NCI-H2196 (cell line): ENCODE data around the gene ANGPTL3.

Experiments used
- DNase-seq: peaks from one replicate; lab custom pipeline; 2025; ENCODE audit not compliant: unreplicated experiment; lab: John Stamatoyannopoulos, UW

The ANGPTL3 gene

DNA sequence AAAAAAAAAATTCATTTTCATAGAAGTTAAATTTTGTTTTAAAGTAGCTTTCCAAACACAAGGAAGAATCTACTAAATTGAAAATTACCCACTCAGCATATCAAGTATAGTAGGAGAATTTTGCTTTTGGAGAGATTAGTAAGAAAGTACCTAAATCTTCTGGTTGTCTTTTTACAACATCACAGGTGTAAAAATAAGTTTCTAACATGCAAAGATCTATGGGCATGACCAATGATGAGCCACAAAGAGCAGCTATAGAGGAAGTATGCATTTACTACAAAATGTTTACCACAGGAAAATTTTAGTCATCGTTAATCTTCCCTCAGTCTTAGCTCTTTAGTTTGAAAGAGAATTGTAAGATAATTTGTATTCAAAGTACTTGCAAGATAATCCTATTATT is 28.1 kb downstream of the ANGPTL3 start:
- DNase-seq = no peak

DNA sequence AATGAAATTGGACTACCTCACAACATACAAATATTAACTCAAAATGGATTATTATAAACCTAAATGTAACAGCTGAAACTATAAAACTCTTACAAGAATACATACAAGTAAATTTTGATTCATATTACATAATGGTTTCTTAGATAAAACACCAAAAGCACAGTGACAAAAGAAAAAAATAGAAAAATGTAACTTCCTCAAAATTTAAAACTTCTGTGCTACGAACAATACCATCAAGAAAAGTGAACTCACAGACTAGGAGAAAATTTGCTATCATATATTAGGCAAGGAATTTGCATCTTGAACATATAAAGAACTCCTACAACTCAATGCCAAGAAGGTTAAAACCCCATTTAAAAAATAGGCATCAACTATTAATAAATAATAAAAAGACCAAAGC is 31.2 kb downstream of the ANGPTL3 start:
- no peak for DNase-seq

DNA sequence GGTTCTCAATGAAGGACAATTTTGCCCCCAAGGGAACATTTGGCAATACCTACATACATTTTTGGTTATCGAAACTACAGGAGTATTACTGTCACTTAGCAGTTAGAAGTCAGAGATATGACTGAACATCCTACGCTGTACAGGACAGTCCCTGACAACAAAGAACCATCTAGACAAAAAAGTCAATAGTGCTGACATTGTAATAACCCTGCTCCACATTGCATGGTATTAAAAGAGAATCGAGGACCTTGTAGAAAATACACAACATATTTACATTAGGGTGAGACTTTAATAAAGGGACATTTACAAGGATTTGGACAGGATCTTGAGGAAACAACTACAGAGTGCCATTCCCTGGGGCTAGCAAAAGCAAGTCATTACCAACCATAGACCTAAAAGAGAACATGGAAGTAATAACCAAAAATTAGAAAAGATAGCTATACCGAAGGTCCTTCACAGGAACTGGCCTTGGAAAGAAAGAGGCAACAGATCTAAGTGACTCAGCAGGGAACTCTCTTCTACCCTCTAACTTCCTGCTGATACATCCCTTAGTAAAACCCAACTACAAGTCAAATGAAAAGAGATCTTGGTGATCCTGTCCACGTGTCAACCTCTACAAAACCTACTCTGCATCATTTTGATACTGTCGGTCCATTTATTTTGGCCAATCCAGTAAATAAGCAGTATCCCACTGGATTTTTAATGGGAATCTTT is 40.2 kb downstream of the ANGPTL3 start:
- no peak for DNase-seq

DNA sequence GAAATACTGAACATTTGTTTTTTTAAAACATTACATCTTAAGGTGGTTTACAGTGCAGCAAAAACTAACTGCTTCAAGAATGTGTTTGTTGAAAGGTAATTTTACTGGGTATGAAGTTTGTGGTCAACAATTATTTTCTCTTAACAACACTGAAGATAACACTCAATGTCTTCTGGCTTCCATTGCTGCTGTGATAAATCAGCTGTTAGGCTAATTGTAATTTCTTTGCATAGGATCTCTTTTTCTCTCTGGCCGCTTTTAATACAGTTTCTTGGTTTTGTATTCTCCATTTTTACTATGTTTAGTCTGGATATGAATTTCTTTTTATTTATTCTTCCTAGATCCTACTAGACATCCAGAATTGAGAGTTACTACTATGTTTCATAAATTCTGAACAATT is 46.0 kb downstream of the ANGPTL3 start:
- DNase-seq = no peak

DNA sequence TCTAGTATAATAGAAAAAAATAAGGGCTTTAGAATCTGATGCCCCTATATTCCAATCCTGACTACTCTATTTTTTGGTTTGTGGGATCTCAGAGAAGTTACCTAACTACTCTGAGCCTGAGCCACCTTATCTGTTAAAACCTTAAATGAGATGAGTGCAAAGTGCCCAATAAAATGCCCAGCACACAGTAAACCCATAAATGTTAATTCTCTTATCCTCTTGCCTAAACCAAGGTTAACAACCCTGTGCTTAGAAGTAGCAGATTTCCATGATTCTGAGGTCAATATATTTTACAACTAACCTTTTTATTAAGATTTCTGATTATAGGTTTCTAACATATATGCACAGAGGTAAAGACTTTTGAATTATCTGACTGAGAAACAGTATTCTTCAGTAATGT is 55.1 kb downstream of the ANGPTL3 start:
- no peak for DNase-seq

DNA sequence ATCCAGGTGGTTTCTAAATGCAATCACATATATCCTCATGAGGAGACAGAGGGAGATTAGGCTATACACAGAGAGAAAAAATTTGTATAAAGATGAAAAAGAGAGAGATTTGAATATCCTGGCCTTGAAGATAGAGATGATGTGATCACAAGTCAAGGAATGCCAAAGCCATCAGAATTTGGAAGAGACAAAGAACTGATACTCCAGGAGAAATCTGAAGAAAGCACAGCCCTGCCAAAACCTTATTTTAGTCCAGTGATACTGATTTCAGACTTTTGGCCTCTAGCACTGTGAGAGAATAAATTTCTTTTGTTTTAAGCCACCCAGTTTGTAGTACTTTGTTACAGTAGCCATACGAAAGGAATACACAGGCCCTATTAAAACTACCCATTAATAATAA is 57.4 kb downstream of the ANGPTL3 start:
- DNase-seq = no peak
